OCI-LY3 (cell line): ENCODE results near the gene CRB2.

Experiments used
- CTCF ChIP-seq: fragments of 200-600, 300-600 bp; sonication (generic); IDR thresholded peaks from 2 replicates; pipeline ENCODE4 v1.5.1; 2014; ENCODE audit warnings: antibody characterized with exemption, low read length, low read depth
- EZH2phosphoT487 ChIP-seq: fragments of 200-600 bp; shearing (Covaris generic); IDR thresholded peaks from 2 replicates; pipeline ENCODE4 v1.6.1; 2018; ENCODE audit warnings: antibody characterized with exemption, mixed run types, low read depth

DNA sequence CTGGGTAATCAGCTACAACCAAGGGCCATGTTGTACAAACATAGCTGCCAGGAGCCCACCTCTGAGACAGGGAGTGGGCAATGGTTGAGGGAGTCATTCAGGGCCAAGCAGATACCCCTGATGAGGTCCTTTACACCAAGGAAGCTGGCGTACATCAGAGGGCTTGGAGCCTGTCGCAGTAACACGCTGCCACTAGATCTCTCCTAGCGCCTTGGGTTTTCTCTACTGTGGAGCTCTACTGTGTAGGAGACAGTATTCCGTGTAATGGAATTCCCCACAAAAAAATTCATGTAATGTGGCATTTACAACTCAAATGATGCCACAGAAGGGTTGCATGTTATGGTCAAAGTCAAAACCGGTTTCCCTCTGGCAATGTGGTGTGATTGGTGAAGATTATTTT is 41.4 kb upstream of the CRB2 start:
- TF ChIP-seq CTCF (no peak), EZH2phosphoT487 (no peak)
